ENCODE measurements around the gene CELF2. TPM values are rescaled to one million over a fixed set of nuclear protein-coding genes. Genes with fewer than 3 reads are reported as not detected.

The CELF2 gene
- total and polyA plus RNA-seq, 2 of the 4 experiments (the other 2 are of a cell fraction) = 3.5 to 6.6 TPM

DNA sequence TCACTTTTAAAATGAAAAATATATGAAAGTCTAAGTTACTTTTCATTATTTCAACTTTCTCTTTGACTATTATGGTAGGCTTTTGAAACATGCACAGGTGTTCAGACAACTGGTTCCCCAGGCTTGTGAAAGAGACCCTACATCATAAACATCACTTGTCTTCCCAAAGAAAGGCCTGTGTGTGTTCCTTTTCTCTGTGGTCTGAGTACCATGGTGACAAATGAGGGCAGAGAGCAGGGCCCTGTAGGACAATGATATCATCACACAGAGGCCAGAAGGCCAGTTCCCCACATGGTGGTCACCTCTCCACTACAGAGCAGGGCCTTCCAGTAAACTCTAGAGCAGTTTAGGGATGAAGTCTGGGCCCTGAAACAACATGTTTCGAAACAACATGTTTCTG lies 305.0 kb downstream of the CELF2 start:
- Histone ChIP-seq H3K14ac (replicated peaks; ENCODE audit: low read depth, low read length) (no peak overlapping the region), H3K9ac (ENCODE audit: low read depth, low read length) (no peak overlapping the region), H2BK120ac (ENCODE audit: low read depth, low read length) (no peak overlapping the region), H2BK15ac (ENCODE audit: low read depth, low read length) (no peak overlapping the region), H3K27me3 (ENCODE audit: control insufficient read depth, insufficient read depth, low read length) (no peaks in the 10 kb centered on the region), H2BK5ac (ENCODE audit: low read depth, low read length, poor library complexity, severe bottlenecking) (no peak overlapping the region), H3K9me1 (ENCODE audit: insufficient read depth, low read length) (peaks cover 4% of the 10 kb centered on the region; the same call in 1 of the 2 replicates), H4K8ac (ENCODE audit: low read depth in 2 of 2, low read length in 2 of 2) (no peak overlapping the region), H3K56ac (ENCODE audit: extremely low read depth, insufficient read depth, low read length) (no peak overlapping the region), H4K91ac (ENCODE audit: insufficient read depth, low read depth, low read length) (no peak overlapping the region), H2AK9ac (replicated peaks; ENCODE audit: low read depth, low read length, poor library complexity) (no peak overlapping the region), H4K20me1 (ENCODE audit: insufficient read depth, low read length) (no peaks in the 10 kb centered on the region), H3K4me1 (ENCODE audit: control insufficient read depth, insufficient read depth, low read length) (peaks cover 4% of the 10 kb centered on the region; the same call in 1 of the 2 replicates), H3K36me3 (ENCODE audit: control insufficient read depth, insufficient read depth, low read length) (no peaks in the 10 kb centered on the region), H4K5ac (ENCODE audit: low read depth, low read length) (no peak overlapping the region), H2BK20ac (ENCODE audit: low read depth, low read length) (no peak overlapping the region), H3K4me2 (ENCODE audit: low read depth, low read length) (no peak overlapping the region), H3K79me1 (ENCODE audit: low read depth in 1 of 2, low read length in 2 of 2) (no peaks in the 10 kb centered on the region), H3K4ac (ENCODE audit: low read depth, low read length) (no peak overlapping the region), H3K18ac (ENCODE audit: low read depth, low read length) (no peak overlapping the region), H2AFZ (replicated peaks; ENCODE audit: low read length, poor library complexity) (no peak overlapping the region), H3K23ac (ENCODE audit: low read depth, low read length) (no peak overlapping the region), H3K9me3 (ENCODE audit: control insufficient read depth, insufficient read depth, low read length) (no peaks in the 10 kb centered on the region), H3K4me3 (ENCODE audit: insufficient read depth, low read depth, low read length) (no peak overlapping the region), H3K27ac (ENCODE audit: insufficient read depth, low read length) (no peak overlapping the region), H2AK5ac (ENCODE audit: low read depth, low read length) (no peak overlapping the region)
- BruUV-seq (replicated peaks) = no TSS peak
- in situ Hi-C loops (cut with MboI; ENCODE audit: low sequenced_read_pairs) (no loop called here), dilution Hi-C loops (cut with HindIII; ENCODE audit: low sequenced_read_pairs, unreplicated experiment) (no loop called here), intact Hi-C loops (cut with micrococcal nuclease) (no loop called here)
- WGBS, 2 experiments (ENCODE audit: extremely low coverage in 2 of 2, insufficient read length in 1 of 2) = no CpG with 5 or more reads among the region's 1 CpG
- POLR2A ChIA-PET (ENCODE audit: unreplicated experiment) = no interaction called here
- DNase-seq = no peak
- no peak for TF ChIP-seq CEBPB (IDR thresholded peaks at IDR 0.05; ENCODE audit: low read depth, low read length)
- TF ChIP-seq RCOR1 (IDR thresholded peaks at IDR 0.05; ENCODE audit: insufficient replicate concordance, low read length) = no peak
- no peak for TF ChIP-seq ELK1 (IDR thresholded peaks at IDR 0.05; ENCODE audit: borderline replicate concordance, low read depth, low read length)
- TF ChIP-seq MAZ (IDR thresholded peaks at IDR 0.05; ENCODE audit: borderline replicate concordance, low read depth, low read length) = no peak
- TF ChIP-seq FOS (IDR thresholded peaks at IDR 0.05; ENCODE audit: low read depth, low read length) = no peak
- CTCF ChIA-PET = no interaction called here
- no peak for ATAC-seq (ENCODE audit: low read depth)
